ENCODE measurements around the gene SPTBN4.
"Not testable (repeated sequence)": the region's sequence is repeated elsewhere in the genome, so short reads cannot be mapped to it uniquely, and the experiment has no call there.

The SPTBN4 gene

DNA sequence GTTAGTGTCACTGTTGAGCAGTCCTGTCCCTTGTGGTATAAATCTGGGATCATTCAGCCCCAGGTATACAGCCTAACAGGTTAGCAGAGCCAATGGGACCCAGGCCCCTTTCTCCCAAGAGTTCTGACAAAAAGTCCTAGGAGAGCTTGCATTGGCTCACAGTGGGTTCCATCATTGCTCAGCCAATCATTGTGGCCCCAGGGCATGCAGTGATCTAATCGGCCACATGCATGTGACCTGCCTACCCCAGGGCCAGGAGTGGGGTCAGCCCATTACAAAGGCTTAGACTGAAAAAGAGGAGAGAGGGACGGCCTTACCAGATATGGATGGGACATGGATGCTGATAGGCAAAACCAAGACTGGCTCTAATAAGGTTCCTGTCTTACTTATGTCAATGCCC is 41.1 kb downstream of the SPTBN4 start:
- no peak for DNase-seq (ENCODE audit: low spot score)

DNA sequence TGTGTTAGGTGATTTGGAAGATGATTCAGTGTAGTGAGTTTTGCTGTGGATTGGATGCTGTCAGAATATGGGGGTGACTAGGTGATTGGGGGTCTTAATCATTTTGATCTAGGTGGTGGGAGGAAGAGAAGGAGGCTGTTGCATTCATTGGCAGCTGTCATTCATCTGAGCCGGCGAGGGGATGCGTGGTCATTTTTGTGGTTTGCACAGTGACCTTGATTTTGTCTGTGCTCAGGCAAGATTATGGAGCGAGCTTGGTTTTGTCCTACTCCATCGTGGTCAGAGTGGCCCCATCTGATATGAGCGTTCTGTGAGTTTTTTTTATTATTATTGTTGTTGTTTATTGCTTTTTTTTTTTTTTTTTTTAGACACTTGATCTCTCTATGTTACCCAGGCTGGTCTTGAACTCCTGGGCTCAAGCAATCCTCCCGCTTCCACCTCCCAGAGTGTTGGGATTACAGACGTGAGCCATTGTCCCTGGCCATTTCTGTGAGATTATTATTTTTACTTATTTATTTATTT is 42.0 kb downstream of the SPTBN4 start:
- DNase-seq (ENCODE audit: low spot score): no peak

GRCh38 chr19:40510526-40511115 is 43.8 kb downstream of the SPTBN4 start:
- DNase-seq (ENCODE audit: low spot score): no peak

GRCh38 chr19:40511487-40511886 is 44.7 kb downstream of the SPTBN4 start:
- no peak for DNase-seq (ENCODE audit: low spot score)

DNA sequence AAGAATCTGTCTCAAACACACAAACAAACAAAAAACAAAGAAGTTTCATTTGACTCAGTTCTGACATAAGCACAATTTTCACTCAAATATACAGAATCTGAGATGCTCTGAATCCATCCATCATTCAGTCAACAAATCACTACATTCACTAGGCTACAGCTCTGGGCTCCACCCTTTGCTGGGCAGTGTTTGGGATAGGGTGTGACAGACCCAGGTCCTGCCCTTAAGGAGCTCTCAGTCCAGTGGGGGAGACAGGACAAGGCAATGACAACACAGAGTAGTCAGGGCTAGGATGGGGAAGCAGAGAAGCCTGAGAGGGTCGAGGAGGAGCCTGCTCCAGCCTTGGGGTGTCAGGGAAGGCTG is 45.3 kb downstream of the SPTBN4 start:
- no peak for DNase-seq (ENCODE audit: low spot score)

- no peak for DNase-seq (ENCODE audit: low spot score)
These were observed 45.9 kb downstream of the SPTBN4 start for GRCh38 chr19:40512473-40513344.

DNA sequence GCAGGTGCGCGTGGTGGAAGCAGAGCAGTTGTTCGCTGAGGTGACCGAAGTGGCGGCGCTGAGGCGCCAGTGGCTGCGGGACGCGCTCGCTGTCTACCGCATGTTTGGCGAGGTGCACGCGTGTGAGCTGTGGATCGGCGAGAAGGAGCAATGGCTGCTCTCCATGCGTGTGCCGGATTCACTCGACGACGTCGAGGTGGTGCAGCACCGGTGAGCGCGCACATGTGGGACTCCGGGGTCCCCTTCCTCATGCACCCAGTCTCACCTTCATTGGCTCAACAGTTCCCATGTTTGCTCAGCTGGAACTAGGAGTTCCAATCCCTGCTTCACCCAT is 46.5 kb downstream of the SPTBN4 start:
- DNase-seq (ENCODE audit: low spot score): no peak

GRCh38 chr19:40513741-40514315 is 47.0 kb downstream of the SPTBN4 start:
- DNase-seq (ENCODE audit: low spot score): no peak

GRCh38 chr19:40517248-40517647 is 50.4 kb downstream of the SPTBN4 start:
- no peak for DNase-seq (ENCODE audit: low spot score)

- peak; percentile 30 for DNase-seq (ENCODE audit: low spot score)
These were observed 52.8 kb downstream of the SPTBN4 start for GRCh38 chr19:40519352-40520322.

GRCh38 chr19:40521276-40521675 is 54.5 kb downstream of the SPTBN4 start:
- no peak for DNase-seq (ENCODE audit: low spot score)

DNA sequence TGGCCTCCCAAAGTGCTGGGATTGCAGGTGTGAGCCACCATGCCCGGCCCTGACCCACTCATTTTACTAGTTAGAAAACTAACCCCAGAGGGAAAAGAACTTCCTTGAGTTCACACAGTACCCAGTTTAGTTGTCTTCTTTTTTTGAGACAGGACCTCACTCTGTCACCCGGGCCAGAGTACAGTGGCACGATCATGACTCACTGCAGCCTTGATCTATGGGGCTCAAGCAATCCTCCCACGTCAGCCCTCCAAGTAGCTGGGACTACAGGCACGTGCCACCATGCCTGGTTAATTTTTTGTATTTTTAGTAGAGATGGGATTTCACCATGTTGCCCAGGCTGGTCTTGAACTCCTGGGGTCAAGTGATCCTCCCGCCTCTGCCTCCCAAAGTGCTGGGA is 55.1 kb downstream of the SPTBN4 start:
- not testable (repeated sequence) for DNase-seq (ENCODE audit: low spot score)

GRCh38 chr19:40523322-40524047 is 56.7 kb downstream of the SPTBN4 start:
- peak; percentile 65 for DNase-seq (ENCODE audit: low spot score)

DNA sequence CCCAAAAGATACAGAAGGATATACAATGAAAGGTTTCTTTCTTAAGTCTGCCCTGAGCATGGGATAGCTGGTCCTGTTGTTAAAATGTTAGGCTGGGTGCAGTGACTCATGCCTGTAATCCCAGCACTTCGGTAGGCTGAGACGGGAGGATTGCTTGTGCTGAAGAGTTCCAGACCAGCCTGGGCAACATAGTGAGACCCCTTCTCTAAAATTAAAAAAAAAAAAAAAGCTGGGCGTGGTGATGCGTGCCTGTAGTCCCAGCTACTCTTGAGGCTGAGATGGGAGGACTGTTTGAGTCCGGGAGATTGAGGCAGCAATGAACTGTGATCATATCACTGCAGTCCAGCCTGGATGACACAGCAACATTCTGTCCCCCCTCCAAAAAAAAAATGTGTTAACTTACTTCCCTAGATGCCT is 57.3 kb downstream of the SPTBN4 start:
- DNase-seq (ENCODE audit: low spot score): no peak

- no peak for DNase-seq (ENCODE audit: low spot score)
These were observed 57.9 kb downstream of the SPTBN4 start for GRCh38 chr19:40524655-40525054.

DNA sequence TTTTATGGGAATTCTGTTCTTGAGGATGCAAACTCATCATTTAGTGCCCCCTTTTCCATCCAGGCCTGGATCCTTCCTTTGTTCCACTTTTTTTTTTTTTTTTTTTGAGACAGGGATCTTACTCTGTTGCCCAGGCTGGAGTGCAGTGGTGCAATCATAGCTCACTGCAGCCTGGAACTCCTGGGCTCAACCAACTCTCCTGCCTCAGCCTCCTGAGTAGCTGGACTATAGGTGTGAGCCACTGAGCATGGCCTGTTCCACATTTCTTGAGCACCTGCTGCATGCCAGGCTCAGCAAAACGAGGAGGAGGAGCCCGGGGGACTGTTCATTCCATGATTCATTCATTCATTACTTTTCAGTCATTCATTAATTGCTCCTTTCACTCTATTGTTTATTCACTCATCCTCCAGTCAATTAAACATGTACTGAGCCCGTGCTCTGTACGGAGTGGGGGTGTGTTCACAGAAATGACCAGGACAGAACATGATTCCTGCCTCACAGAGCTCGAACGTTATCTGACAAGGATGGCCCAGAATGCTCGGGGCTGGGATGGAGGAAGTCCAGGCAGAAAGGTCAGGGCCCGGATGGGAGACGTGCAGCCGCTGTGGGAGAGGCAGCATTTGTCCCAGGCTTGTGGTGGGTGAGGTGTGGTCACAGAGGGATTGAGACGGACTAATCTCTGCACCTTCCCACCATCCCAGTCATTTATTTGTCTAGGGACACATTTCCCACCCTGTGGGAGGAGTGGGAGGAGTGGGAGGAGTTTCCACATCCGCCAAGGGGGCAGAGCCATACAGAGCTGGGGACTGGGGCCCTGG is 58.6 kb downstream of the SPTBN4 start:
- DNase-seq (ENCODE audit: low spot score): no peak

GRCh38 chr19:40528078-40528477 is 61.3 kb downstream of the SPTBN4 start:
- no peak for DNase-seq (ENCODE audit: low spot score)

GRCh38 chr19:40528533-40529092 is 61.8 kb downstream of the SPTBN4 start:
- DNase-seq (ENCODE audit: low spot score): no peak

DNA sequence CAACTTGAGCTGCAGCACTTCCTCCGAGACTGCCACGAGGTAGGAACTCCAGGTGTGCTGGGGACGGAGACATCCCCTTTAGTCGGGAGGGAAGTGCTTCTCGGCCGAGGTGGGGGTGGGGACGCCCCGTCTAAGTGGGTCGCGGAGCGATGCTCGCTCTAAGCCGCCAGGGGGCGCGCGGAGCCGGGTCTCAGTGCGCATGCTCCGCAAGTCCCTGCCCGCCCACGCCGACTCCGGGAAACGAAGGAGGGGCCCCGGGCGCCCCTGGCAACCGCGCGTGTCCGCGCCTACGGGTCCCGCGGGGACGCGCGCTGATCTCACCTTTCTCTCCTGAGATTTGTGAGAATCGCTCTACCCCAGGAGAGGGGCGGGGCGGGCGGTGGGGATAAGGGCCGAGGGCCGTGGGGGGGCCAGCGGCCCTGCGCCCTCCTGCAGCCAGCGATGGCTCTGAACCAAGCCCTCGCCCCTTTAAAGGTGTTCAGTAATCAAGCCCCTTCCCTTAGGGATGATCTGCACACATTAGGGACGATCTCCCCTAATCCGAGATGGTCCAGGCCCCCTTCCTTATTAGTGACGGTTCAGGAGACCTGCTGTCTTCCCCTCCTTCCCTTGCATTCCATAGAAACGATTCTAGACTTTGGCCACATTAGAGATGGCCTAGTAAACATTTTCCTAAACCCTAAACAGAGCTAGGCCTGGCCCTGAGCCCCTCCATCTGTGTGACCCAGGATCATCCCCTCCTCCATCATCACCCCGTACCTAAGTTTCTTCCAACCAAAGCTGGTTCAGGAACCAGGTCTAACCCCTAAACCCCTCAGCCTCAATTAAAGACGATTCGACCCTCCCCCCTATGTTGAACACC is 62.5 kb downstream of the SPTBN4 start:
- peak; percentile 79 for DNase-seq (ENCODE audit: low spot score)

Measured in kidney capillary endothelial cell (primary cell).